Caki2 (cell line): ENCODE results near the gene MYRF. TPM values are rescaled to one million over a fixed set of nuclear protein-coding genes. Genes with fewer than 3 reads are reported as not detected.

Source experiments
- DNase-seq: peaks from one replicate; pipeline ENCODE4 v3.0.0-alpha.2; 2015; ENCODE audit warnings: low read depth
- in situ Hi-C: cut with HindIII; loops from 2 replicates; pipeline ENCODE4 v1.10.0; 2016; ENCODE audit warnings: low sequenced_read_pairs, low pct_unique_long_range_greater_than_20kb, mixed read lengths
- total RNA-seq: library from RNA; depleted of rRNA; stranded (reverse); fragments of >200 nt; shearing (Covaris generic); gene quantifications from 2 replicates; pipeline ENCODE4 v1.2.3, GENCODE V29; 2014; ENCODE audit warnings: low replicate concordance

Gene MYRF
- total RNA-seq, 1 experiment from 2014 or later, result 7.4 TPM

DNA sequence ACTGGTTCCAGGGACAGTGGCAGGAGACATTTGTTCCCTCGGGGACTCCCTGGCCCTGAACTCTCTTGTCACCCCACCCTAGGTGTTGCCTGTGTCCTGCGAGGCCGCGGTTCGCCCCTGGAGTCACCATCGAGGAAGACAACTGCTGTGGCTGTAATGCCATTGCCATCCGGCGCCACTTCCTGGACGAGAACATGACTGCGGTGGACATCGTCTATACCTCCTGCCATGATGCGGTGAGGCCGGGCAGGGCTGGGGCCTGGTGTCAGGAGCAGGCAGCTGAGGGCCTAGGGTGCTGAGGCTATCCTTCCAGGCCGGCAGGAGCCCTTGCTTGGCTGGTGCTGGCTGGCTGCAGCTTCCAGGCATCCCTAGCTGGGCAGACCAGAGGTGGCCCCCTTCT lies 17.7 kb upstream of the MYRF start:
- no peak for DNase-seq
- in situ Hi-C loops, result no loop called here

DNA sequence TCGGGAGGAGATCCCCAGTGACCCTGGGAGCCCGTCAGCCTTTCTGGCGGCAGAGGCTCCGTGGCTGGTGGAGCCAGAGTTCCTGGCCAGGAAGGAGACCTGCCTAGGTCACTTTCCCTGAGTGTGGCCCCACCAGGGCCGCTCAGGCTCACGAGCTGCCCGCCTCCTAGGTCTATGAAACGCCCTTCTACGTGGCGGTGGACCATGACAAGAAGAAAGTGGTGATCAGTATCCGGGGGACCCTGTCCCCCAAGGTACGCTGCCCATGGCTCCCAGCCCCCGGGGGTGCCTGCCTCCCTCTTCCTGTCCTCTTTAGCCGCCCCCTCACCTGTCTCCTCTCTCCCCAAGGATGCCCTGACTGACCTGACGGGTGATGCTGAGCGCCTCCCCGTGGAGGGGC lies 17.0 kb upstream of the MYRF start:
- in situ Hi-C loops, result no loop called here
- DNase-seq, result no peak

DNA sequence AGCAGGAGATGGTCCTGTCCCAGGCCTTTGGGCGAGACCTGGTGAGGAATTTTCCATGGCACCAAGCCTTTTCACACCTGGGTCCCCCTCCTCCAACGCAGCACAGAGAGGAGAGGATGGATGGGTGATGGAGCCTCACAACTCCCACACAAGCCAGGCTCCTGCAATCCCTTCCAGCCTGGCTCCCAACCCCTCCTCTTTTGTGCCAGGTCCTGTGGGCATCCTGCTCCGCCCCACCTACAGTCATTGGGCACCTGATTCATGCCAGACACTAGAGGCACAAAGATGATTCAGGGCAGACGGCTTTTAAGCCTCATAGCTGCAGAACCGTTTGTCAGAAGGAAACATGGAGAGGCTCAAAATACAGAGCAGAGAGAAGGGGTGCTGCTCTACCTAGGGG lies 16.1 kb upstream of the MYRF start:
- no peak for DNase-seq
- in situ Hi-C loops, result no loop called here

DNA sequence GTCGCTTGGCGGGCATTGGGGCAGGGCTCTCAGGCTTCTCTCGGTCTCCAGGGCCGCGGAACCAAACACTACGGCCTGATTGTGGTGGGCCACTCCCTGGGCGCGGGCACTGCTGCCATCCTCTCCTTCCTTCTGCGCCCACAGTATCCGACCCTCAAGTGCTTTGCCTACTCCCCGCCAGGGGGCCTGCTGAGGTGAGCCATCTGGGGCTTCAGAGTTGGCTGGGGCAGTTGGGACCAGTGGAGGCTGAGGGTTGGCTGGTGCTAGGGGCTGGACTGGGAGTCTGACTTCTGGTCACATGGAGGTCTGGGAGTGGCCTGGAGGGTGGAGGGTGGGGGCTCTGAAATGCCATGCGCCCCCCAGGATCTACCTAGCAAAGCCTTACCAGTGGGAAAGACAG lies 15.3 kb upstream of the MYRF start:
- no peak for DNase-seq
- in situ Hi-C loops, result no loop called here

DNA sequence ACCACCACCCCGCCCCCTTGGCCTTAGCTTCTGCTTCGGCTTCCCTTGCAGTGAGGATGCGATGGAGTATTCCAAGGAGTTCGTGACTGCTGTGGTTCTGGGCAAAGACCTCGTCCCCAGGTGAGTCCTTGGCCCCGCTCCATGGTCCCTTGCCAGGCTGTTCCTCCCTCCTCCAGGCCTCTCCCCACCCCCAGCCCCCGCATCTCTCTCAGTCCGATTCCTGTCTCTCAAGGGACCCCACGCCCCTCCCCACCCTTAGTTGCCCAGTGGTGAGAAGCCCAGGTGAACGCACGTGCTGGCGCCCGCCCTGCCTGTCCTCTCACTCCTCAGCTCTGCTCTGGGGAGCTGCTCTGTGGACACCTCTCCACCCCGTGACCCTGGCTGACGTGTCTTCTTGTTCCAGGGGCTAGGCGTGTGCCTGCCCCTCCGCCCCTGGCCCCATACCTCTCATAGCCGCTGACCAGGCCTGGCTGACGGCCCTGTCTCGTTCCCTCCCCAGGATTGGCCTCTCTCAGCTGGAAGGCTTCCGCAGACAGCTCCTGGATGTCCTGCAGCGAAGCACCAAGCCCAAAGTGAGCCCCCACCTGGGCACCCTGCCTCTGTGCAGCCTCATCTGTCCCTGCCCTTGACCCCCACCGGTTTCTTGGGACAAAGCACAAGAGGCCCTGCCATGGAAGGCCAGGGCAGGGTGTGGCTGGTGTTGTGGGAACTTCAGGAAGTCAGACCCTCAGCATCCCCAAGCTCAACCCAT lies 14.6 kb upstream of the MYRF start:
- in situ Hi-C loops, result no loop called here
- no peak for DNase-seq

DNA sequence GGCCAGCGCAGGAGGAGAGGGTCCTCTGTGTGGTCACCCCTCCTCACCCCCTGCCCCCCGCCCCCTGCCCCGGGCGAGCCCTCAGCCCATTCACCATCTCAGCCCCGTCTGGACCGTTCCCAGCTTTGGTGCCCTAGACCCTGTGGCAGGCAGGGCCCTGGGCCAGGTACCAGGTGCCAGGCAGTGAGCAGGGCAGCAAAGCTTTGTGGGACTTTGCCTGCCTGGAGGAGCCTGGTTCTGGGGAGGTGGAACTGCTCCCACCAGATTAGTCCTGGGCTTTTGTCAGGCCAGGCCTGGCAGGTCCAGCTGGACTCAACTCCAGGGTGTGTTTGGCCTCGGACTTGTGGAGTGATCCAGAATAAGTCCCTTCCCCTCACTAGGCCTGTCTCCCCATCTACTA lies 13.7 kb upstream of the MYRF start:
- in situ Hi-C loops, result no loop called here
- DNase-seq, result no peak

DNA sequence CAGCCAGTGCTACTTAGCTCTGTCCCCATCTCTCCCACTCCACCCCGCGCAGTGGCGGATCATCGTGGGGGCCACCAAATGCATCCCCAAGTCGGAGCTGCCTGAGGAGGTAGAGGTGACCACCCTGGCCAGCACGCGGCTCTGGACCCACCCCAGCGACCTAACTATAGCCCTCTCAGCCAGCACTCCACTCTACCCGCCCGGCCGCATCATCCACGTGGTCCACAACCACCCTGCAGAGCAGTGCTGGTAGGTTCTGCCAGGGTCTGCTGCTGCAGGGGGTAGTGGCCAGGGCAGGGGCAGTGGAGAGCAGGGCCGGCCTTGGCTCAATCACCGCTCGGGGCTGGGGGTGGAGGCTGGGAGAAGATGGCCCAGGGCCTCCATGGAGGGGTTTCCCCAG lies 13.0 kb upstream of the MYRF start:
- DNase-seq, result no peak
- in situ Hi-C loops, result no loop called here

DNA sequence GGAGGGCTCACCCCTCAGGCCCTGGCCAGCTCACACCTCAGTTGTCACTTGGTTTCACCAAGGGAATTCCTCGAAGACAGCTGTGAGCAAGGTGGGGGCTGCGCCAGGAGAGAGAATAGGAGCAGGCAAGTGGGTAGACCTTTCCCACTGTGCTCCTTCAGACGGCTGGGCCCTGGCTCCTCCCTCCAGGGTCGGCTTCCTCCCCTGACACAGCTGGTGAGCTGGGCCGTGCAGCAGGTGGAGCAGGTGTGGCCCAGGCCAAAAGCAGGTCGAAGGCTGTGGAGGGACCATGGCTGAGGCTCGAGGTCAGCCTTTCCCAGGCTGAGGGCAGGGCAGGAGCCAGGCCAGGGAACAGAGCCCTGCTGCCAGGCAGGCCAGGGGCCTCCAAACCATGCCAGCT lies 12.5 kb upstream of the MYRF start:
- no peak for DNase-seq
- in situ Hi-C loops, result no loop called here

DNA sequence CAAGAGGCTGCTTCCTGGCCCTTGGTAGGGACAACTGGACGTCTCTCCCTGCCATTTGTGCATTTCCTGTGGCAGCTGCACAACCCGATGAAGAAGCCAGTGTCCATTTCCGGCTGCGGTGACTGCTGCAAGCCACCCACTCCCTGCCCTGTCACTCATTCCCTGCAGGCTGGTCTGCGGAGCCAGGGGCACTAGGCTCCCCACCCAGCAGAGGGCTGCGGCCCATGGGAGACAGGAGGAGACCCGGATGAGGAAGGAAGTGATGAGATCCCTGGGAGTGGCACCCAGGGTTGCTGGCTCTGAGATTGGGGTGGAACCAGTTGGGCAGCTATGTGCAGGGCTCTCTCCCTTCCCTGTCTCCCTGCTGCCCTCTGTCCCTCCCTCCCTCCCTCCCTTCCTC lies 10.0 kb upstream of the MYRF start:
- in situ Hi-C loops, result no loop called here
- DNase-seq, result no peak

DNA sequence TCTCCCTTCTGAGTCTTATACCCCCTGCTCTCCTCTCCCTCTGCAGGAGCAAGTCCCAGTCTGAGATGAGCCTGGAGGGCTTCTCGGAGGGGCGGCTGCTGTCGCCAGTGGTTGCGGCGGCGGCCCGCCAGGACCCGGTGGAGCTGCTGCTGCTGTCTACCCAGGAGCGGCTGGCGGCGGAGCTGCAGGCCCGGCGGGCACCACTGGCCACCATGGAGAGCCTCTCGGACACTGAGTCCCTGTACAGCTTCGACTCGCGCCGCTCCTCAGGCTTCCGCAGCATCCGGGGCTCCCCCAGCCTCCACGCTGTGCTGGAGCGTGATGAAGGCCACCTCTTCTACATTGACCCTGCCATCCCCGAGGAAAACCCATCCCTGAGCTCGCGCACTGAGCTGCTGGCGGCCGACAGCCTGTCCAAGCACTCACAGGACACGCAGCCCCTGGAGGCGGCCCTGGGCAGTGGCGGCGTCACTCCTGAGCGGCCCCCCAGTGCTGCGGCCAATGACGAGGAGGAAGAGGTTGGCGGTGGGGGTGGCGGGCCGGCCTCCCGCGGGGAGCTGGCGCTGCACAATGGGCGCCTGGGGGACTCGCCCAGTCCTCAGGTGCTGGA lies 8.8 kb upstream of the MYRF start:
- no peak for DNase-seq
- in situ Hi-C loops, result no loop called here

DNA sequence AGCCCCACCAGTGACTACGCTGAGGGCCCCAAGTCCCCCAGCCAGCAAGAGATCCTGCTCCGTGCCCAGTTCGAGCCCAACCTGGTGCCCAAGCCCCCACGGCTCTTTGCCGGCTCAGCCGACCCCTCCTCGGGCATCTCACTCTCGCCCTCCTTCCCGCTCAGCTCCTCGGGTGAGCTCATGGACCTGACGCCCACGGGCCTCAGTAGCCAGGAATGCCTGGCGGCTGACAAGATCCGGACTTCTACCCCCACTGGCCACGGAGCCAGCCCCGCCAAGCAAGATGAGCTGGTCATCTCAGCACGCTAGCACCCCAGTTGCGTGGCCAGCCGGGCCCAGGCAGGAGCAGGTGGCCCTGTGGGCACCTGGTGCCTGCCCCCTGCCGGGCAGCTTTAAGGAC lies 8.3 kb upstream of the MYRF start:
- DNase-seq, result no peak
- in situ Hi-C loops, result no loop called here

DNA sequence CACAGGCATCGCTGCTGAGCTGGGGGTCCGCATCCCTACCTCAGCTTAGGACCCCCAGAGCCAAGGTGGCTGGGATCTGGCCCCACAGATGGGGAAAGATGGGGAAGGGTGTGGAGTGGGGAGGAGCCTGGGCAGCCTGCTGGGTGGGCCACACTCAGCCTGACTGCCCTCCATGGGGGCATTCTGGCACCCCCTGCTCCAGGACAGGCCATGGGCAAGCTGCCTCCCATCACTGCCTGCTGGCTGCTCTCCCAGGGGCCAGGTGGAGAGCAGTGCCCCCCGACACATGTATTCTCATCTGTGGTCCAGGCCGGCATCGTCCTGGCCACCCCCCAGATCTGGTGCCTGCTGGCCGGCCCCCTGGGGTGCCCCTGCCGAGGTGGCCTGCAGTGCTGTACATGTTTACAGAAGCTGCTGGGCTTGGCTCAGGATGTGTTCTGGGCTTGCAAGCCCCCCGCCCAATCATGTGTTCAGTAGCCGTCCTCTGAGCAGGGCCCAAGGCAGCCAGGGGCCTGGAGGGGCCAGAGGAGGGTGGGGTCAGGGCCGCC lies 7.8 kb upstream of the MYRF start:
- in situ Hi-C loops, result no loop called here
- DNase-seq, result no peak

DNA sequence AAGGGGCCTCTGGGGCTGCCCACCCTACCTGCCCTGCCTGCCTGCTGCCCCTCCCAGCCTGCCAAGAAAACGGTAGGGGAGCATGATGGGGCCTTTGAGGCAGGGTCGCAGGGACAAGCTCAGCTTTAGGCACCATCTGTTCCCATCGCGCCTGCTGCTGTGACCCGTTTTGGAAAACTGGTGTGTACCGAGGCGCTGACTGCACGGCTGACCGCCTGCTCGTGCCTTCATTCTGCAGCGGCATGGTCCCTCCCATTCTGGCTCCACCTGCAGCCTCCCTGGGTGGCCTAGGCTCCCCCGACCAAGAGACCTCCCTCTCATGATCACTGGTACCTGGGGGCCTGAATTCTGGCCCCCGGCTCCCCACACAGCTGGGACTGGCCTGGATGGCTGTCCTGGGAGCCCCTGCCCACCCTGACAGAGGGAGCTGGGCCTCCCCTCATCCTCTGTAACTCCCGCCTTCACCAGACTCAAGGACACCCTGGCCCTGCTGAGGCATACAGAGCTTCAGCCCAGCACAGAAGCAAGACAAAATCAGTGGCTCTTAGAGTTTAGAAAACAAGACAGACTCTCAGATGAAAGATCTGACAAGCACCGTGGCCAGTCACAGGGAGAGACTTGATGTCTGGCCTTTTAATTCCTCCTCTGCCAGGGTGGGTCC lies 6.5 kb upstream of the MYRF start:
- no peak for DNase-seq
- in situ Hi-C loops, result no loop called here

DNA sequence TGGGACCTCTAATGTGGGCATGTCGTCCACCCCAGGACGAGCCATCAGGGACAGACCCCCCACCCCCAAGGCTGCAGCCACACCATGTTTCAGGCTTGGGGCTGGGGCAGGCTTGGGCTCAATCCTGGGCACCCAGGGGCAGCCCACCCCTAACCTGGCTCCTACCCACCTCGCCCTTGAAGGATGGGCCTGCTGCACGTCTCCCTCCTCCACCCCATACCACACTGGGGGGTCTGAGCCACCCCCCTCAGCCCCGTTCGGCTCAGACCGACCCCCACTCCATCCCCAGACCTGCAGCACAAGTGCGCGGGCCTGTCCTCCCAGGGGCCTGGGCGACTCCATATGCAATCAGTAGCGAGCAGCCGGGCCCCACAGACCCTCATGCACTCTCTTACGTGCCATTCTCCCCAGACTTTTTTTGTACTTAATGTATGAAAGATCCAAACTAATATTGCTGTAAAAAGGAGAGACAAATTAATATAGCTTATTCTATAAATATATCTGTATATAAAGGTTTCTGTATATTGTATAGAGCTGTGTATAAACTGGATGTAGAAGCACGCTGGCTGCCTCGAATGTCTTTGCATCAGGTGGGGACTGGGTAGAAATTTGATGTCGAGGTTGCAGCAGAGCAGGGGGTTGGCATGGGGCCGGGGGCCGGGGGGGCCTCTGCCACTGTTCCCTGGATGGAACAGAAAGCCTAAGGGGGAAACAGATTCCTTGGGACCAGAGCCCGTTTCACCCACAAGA lies 5.8 kb upstream of the MYRF start:
- DNase-seq, result no peak
- in situ Hi-C loops, result no loop called here

DNA sequence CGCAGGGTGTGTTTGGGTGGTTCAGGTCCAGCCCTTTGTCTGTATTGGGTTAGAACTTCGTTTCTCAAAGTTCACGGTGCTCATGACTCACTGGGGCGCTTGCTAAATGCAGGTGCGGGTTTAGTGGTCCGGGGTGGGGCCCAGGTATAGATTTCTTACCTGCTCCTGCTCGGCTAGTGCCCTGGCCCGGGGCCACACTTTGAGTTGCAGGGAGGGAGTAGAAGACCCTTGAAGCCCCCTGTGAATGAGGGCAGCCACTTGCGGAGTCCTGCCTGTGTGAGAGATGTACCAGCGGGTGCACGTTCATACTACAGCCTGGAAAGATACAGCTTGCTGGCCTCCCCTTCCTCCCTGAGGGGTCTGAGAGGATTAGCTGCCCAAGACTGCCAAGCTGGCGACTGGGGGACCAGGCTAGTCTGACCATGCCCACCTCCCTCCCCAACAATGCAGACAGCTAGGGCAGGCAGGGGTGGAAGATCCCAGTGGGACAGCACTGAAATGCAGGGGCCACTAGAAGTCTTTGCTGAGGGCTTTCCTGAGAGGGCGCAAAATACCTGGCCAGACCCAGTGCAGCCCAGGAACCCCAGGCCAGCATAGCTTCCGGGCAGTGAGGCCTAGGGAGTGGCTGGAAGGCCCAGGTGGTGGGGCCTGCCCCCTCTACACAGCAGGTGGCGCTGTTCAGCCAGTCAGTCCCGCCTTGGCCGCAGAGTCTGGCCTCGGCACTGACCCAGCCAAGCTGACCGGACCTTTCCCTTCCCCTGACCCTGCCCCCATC lies 5.1 kb upstream of the MYRF start:
- peak; percentile 51 for DNase-seq
- in situ Hi-C loops, result no loop called here

DNA sequence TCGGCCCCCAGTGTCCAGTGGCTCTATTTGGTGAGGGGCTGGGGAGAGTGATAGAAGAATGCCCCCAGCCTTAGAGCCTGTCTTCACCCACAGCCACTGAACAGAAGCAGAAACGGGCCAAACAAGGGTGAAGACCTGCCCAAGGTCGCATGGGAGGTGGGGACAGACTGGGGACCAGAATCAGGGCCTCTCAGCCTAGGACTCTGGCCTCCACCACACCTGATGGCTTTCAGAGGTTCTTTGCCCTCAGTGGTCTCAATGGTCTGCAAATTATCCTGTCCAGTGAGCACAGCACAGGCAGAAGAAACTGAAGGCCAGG lies 4.5 kb upstream of the MYRF start:
- in situ Hi-C loops, result no loop called here
- DNase-seq, result no peak

DNA sequence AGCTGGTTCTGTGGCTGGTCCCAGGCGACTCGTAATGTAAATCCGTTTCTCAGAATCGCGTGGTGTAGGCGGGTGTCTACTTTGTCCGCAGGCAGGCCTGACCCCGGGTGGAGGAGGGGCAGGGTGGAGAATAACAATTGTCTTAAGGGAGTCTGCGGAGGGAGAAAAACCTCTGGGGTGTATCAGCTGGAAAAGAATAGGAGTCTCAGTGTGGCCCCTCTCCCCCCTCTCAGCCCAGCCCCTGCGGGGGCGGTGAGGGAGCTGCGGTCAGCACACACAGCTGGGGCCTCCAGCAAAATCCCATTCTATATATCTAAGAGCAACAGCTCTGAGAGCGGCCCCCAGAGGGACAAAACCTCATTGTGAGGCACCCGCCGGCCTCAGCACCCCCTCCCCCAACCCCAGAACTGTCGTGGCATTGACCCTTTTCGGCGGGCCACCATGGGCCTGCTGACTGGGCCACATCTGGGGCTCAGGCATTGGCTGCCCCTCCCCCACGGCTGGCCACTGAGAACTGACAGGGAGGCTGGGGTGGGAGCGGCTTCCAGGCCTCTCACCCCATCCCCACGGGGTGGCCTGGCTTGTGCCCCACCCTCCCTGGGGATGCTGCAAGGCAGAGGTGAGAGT lies 2.7 kb upstream of the MYRF start:
- in situ Hi-C loops, result no loop called here
- DNase-seq, result no peak
